ENCODE results near the gene TMEM132C.
A peak's percentile ranks its signal among the peaks of the same experiment; 100 is the strongest.

TMEM132C gene

GRCh38 chr12:128684352-128684751 lies 417.4 kb downstream of the TMEM132C start:
- Histone ChIP-seq H3K4me1 (peaks cover 0 to 8% (median 0%) of the 10 kb centered on the region in 10 experiments; a peak in 3 of 20 replicates), H3K9me3 (replicated peaks in 1 of 11) (no peaks in the 10 kb centered on the region), H3K4me3 (no peak overlapping the region), H3K4me2 (no peak overlapping the region), H3K27ac (no peak overlapping the region), H3K9ac (no peak overlapping the region), H4K20me1 (no peaks in the 10 kb centered on the region), H3K27me3 (no peaks in the 10 kb centered on the region), H3K36me3 (no peaks in the 10 kb centered on the region)
- TF ChIP-seq Cebpa-rat (IDR thresholded peaks at IDR 0.05): no peak

- Histone ChIP-seq H4K20me1 (no peaks in the 10 kb centered on the region), H3K27me3 (no peaks in the 10 kb centered on the region), H3K4me3 (no peak overlapping the region), H3K4me2 (peak overlapping the region in 1 of 11 experiments; percentile 5; a peak in 1 of 22 replicates), H3K9me3 (replicated peaks in 1 of 11) (no peaks in the 10 kb centered on the region), H3K36me3 (no peaks in the 10 kb centered on the region), H3K27ac (no peak overlapping the region), H3K9ac (no peak overlapping the region), H3K4me1 (peaks cover 0 to 8% (median 0%) of the 10 kb centered on the region in 10 experiments; a peak in 3 of 20 replicates)
- no peak for TF ChIP-seq Cebpa-rat (IDR thresholded peaks at IDR 0.05)
These were observed 419.0 kb downstream of the TMEM132C start for GRCh38 chr12:128685903-128686475.

- Histone ChIP-seq H3K4me1 (peaks cover 0 to 8% (median 0%) of the 10 kb centered on the region in 10 experiments; a peak in 3 of 20 replicates), H3K36me3 (no peaks in the 10 kb centered on the region)
- no peak for TF ChIP-seq Cebpa-rat (IDR thresholded peaks at IDR 0.05)
These were observed 420.9 kb downstream of the TMEM132C start for GRCh38 chr12:128687851-128688250.

GRCh38 chr12:128690641-128691040 lies 423.7 kb downstream of the TMEM132C start:
- Histone ChIP-seq H3K4me1 (peaks cover 0 to 2% (median 0%) of the 10 kb centered on the region in 10 experiments; a peak in 2 of 20 replicates), H3K4me3 (no peak overlapping the region), H3K9me3 (replicated peaks in 1 of 11) (no peaks in the 10 kb centered on the region), H3K27me3 (no peaks in the 10 kb centered on the region), H3K36me3 (no peaks in the 10 kb centered on the region), H3K27ac (no peak overlapping the region), H3K4me2 (no peak overlapping the region), H3K9ac (no peak overlapping the region), H4K20me1 (no peaks in the 10 kb centered on the region)
- no peak for TF ChIP-seq Cebpa-rat (IDR thresholded peaks at IDR 0.05)

More at GRCh38 chr12:128687851-128688250, 420.9 kb downstream of the TMEM132C start:
- Histone ChIP-seq H3K9me3 (replicated peaks in 1 of 11) (no peaks in the 10 kb centered on the region), H3K4me3 (no peak overlapping the region), H3K27ac (no peak overlapping the region), H3K4me2 (no peak overlapping the region), H3K9ac (no peak overlapping the region), H3K27me3 (no peaks in the 10 kb centered on the region), H4K20me1 (no peaks in the 10 kb centered on the region)

GRCh38 chr12:128693115-128693514 lies 426.1 kb downstream of the TMEM132C start:
- Histone ChIP-seq H3K9me3 (replicated peaks in 1 of 11) (peaks cover 10 to 15% (median 12%) of the 10 kb centered on the region in 11 experiments; a peak in 18 of 22 replicates), H3K27me3 (no peaks in the 10 kb centered on the region), H3K9ac (no peak overlapping the region), H3K36me3 (no peaks in the 10 kb centered on the region), H3K4me2 (no peak overlapping the region), H4K20me1 (no peaks in the 10 kb centered on the region), H3K27ac (no peak overlapping the region), H3K4me1 (no peaks in the 10 kb centered on the region), H3K4me3 (no peak overlapping the region)
- TF ChIP-seq Cebpa-rat (IDR thresholded peaks at IDR 0.05): no peak

GRCh38 chr12:128693771-128694170 lies 426.8 kb downstream of the TMEM132C start:
- H3K27ac ChIP-seq: no peak overlapping the region
- no peaks in the 10 kb centered on the region for H3K4me1 ChIP-seq
- no peak overlapping the region for H3K4me3 ChIP-seq
- peaks cover 11 to 20% (median 14%) of the 10 kb centered on the region in 11 experiments; a peak in 19 of 22 replicates for H3K9me3 ChIP-seq (replicated peaks in 1 of 11)
- H3K36me3 ChIP-seq: no peaks in the 10 kb centered on the region
- no peak for TF ChIP-seq Cebpa-rat (IDR thresholded peaks at IDR 0.05)
- no peaks in the 10 kb centered on the region for H4K20me1 ChIP-seq
- H3K9ac ChIP-seq: no peak overlapping the region
- H3K4me2 ChIP-seq: no peak overlapping the region
- H3K27me3 ChIP-seq: no peaks in the 10 kb centered on the region

GRCh38 chr12:128694445-128694844 lies 427.5 kb downstream of the TMEM132C start:
- Histone ChIP-seq H4K20me1 (no peaks in the 10 kb centered on the region), H3K9me3 (replicated peaks in 1 of 11) (peaks cover 11 to 20% (median 14%) of the 10 kb centered on the region in 11 experiments; a peak in 19 of 22 replicates)
- TF ChIP-seq Cebpa-rat (IDR thresholded peaks at IDR 0.05): no peak

GRCh38 chr12:128695697-128696096 lies 428.7 kb downstream of the TMEM132C start:
- Histone ChIP-seq H4K20me1 (no peaks in the 10 kb centered on the region), H3K27me3 (no peaks in the 10 kb centered on the region), H3K9me3 (replicated peaks in 1 of 11) (peaks cover 11 to 20% (median 14%) of the 10 kb centered on the region in 11 experiments; a peak in 19 of 22 replicates), H3K27ac (no peak overlapping the region), H3K4me1 (no peaks in the 10 kb centered on the region), H3K4me2 (no peak overlapping the region), H3K9ac (no peak overlapping the region), H3K36me3 (no peaks in the 10 kb centered on the region), H3K4me3 (no peak overlapping the region)
- no peak for TF ChIP-seq Cebpa-rat (IDR thresholded peaks at IDR 0.05)

More at GRCh38 chr12:128694445-128694844, 427.5 kb downstream of the TMEM132C start:
- Histone ChIP-seq H3K27ac (no peak overlapping the region), H3K36me3 (no peaks in the 10 kb centered on the region), H3K9ac (no peak overlapping the region), H3K27me3 (no peaks in the 10 kb centered on the region), H3K4me2 (no peak overlapping the region), H3K4me3 (no peak overlapping the region), H3K4me1 (no peaks in the 10 kb centered on the region)

- H3K4me3 ChIP-seq: no peak overlapping the region
- no peaks in the 10 kb centered on the region for H4K20me1 ChIP-seq
- no peak overlapping the region for H3K9ac ChIP-seq
- H3K27me3 ChIP-seq: no peaks in the 10 kb centered on the region
- no peak overlapping the region for H3K27ac ChIP-seq
- H3K9me3 ChIP-seq (replicated peaks in 1 of 11): peaks cover 11 to 20% (median 14%) of the 10 kb centered on the region in 11 experiments; a peak in 19 of 22 replicates
- no peaks in the 10 kb centered on the region for H3K4me1 ChIP-seq
- no peak for TF ChIP-seq Cebpa-rat (IDR thresholded peaks at IDR 0.05)
- H3K36me3 ChIP-seq: no peaks in the 10 kb centered on the region
- no peak overlapping the region for H3K4me2 ChIP-seq
These were observed 431.5 kb downstream of the TMEM132C start for GRCh38 chr12:128698301-128698972.
